ENCODE results near the gene DMD.

The DMD gene

DNA sequence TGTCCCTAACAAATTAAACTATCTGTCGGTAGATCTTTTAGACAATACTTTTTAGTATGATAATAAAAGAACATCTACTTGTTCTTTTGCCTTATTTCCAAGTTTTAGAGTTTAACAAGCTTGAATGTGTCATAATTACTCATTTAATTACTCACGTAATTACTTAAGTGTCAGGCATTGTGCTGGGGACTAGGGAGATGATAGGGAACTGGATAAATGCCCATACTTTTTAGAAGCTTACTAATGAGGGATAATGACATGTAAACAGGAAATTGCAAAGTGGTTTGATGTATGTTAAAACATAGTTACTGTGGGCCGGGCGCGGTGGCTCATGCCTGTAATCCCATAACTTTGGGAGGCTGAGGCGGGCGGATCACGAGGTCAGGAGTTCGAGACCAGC lies 158.3 kb downstream of the DMD start:
- no peaks in the 10 kb centered on the region for H3K36me3 ChIP-seq (ENCODE audit: insufficient read depth, low read length)
- no peak overlapping the region for H3K9ac ChIP-seq (ENCODE audit: insufficient read length)
- DNase-seq (ENCODE audit: low read depth, low spot score), result no peak
- no peak for TF ChIP-seq EZH2 (IDR thresholded peaks at IDR 0.05)
- no peak for TF ChIP-seq FOXP2 (optimal IDR thresholded peaks at IDR 0.05; ENCODE audit: control extremely low read depth, extremely low read length, insufficient read depth)
- no peak for TF ChIP-seq POLR2AphosphoS5 (IDR thresholded peaks at IDR 0.05; ENCODE audit: borderline replicate concordance, low read depth, low read length)
- no peaks in the 10 kb centered on the region for H3K9me3 ChIP-seq (ENCODE audit: low read depth, low read length)
- H3K4me3 ChIP-seq, result no peak overlapping the region
- no peak overlapping the region for H3K27ac ChIP-seq

DNA sequence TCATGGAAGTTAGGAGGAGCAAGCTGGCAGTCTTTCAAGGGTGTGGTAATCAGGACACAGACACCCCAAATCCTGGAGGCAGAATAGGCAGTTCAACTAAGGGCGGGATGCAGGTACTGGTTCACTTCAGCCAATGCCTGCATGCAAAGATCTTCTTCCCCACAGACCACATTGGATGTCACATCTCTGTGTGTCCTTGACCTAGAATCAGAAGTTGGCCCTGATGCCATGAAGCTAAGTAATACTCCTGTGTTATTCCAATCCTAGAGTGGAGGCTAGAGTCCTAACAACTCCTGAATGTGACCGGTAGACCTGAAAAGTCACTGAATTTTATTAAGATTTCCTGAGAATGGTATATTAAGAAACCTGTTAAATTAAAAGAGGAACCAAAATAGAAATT lies 165.5 kb downstream of the DMD start:
- no peaks in the 10 kb centered on the region for H3K36me3 ChIP-seq (ENCODE audit: insufficient read depth, low read length)
- H3K9me3 ChIP-seq (ENCODE audit: low read depth, low read length), result no peaks in the 10 kb centered on the region
- DNase-seq (ENCODE audit: low read depth, low spot score), result no peak
- TF ChIP-seq EZH2 (IDR thresholded peaks at IDR 0.05), result no peak
- TF ChIP-seq FOXP2 (optimal IDR thresholded peaks at IDR 0.05; ENCODE audit: control extremely low read depth, extremely low read length, insufficient read depth), result no peak
- no peak overlapping the region for H3K9ac ChIP-seq (ENCODE audit: insufficient read length)
- no peak overlapping the region for H3K27ac ChIP-seq
- no peak overlapping the region for H3K4me3 ChIP-seq

- Histone ChIP-seq H3K9me3 (ENCODE audit: low read depth, low read length) (no peaks in the 10 kb centered on the region), H3K4me3 (no peak overlapping the region), H3K36me3 (ENCODE audit: insufficient read depth, low read length) (no peaks in the 10 kb centered on the region), H3K9ac (ENCODE audit: insufficient read length) (no peak overlapping the region), H3K27ac (no peak overlapping the region)
- DNase-seq (ENCODE audit: low read depth, low spot score), result no peak
- TF ChIP-seq EZH2 (IDR thresholded peaks at IDR 0.05), result no peak
- no peak for TF ChIP-seq POLR2AphosphoS5 (IDR thresholded peaks at IDR 0.05; ENCODE audit: borderline replicate concordance, low read depth, low read length)
- TF ChIP-seq FOXP2 (optimal IDR thresholded peaks at IDR 0.05; ENCODE audit: control extremely low read depth, extremely low read length, insufficient read depth), result no peak
These were observed 166.1 kb downstream of the DMD start for GRCh38 chrX:33045245-33045644.

DNA sequence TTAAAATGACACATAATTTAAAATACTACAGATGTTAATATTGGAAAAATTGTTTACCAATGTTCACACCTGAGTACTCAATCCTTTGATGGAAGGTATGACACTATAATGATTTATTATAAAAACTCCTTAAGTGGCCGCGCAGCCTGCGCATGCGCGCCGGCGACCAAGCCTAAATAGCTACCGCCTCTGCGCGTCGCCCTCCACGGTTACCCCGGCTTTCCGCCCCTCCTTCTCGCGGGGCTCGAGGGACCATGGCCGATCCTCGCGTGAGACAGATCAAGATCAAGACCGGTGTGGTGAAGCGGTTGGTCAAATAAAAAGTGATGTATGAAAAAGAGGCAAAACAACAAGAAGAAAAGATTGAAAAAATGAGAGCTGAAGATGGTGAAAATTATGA lies 170.2 kb downstream of the DMD start:
- Histone ChIP-seq H3K36me3 (ENCODE audit: insufficient read depth, low read length) (no peaks in the 10 kb centered on the region), H3K9me3 (ENCODE audit: low read depth, low read length) (no peaks in the 10 kb centered on the region), H3K27ac (no peak overlapping the region), H3K9ac (ENCODE audit: insufficient read length) (no peak overlapping the region), H3K4me3 (no peak overlapping the region)
- DNase-seq (ENCODE audit: low read depth, low spot score), result no peak
- TF ChIP-seq EZH2 (IDR thresholded peaks at IDR 0.05) (no peak), POLR2AphosphoS5 (IDR thresholded peaks at IDR 0.05; ENCODE audit: borderline replicate concordance, low read depth, low read length) (no peak), FOXP2 (optimal IDR thresholded peaks at IDR 0.05; ENCODE audit: control extremely low read depth, extremely low read length, insufficient read depth) (no peak)

DNA sequence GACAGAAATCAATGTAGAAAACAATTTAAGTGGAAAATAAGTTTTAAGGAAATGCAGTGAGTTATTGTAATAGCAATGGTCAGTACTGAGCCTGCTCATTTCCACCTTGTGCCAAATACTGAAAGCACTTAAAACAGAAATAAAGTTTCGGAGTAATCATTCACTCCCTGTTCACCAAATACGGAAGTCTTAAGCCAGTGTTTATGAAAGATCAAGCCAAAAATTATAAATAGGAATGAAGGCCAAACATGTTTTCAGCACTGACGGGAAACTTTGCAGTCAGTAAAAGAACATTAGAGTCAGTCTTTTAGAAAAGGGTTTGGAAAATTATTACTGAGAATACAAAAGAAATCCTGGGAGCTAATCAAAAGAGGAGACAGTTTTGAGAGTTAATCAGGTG lies 178.6 kb downstream of the DMD start:
- no peak overlapping the region for H3K4me3 ChIP-seq
- no peak for TF ChIP-seq EZH2 (IDR thresholded peaks at IDR 0.05)
- no peak for TF ChIP-seq POLR2AphosphoS5 (IDR thresholded peaks at IDR 0.05; ENCODE audit: borderline replicate concordance, low read depth, low read length)
- TF ChIP-seq FOXP2 (optimal IDR thresholded peaks at IDR 0.05; ENCODE audit: control extremely low read depth, extremely low read length, insufficient read depth), result no peak
- H3K9ac ChIP-seq (ENCODE audit: insufficient read length), result no peak overlapping the region
- H3K27ac ChIP-seq, result no peak overlapping the region
- H3K36me3 ChIP-seq (ENCODE audit: insufficient read depth, low read length), result no peaks in the 10 kb centered on the region
- no peaks in the 10 kb centered on the region for H3K9me3 ChIP-seq (ENCODE audit: low read depth, low read length)
- DNase-seq (ENCODE audit: low read depth, low spot score), result no peak

DNA sequence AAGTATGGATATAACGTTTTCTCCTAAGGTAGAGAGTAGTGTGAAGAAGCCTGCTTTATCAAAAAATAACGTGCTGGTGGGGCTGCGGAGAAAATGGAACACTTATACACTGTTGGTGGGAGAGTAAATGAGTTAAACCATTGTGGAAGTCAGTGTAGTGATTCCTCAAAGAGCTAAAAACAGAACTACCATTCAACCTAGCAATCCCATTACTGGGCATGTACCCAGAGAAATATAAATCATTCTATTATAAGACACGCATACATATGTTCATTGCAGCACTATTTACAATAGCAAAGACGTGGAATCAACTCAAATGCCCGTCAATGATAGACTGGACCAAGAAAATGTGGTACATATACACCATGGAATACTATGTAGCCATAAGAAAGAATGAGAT lies 196.4 kb downstream of the DMD start:
- H3K36me3 ChIP-seq (ENCODE audit: insufficient read depth, low read length), result no peaks in the 10 kb centered on the region
- no peak overlapping the region for H3K4me3 ChIP-seq
- H3K9ac ChIP-seq (ENCODE audit: insufficient read length), result no peak overlapping the region
- no peak for DNase-seq (ENCODE audit: low read depth, low spot score)
- no peak overlapping the region for H3K27ac ChIP-seq
- H3K9me3 ChIP-seq (ENCODE audit: low read depth, low read length), result no peaks in the 10 kb centered on the region
- TF ChIP-seq EZH2 (IDR thresholded peaks at IDR 0.05) (no peak), POLR2AphosphoS5 (IDR thresholded peaks at IDR 0.05; ENCODE audit: borderline replicate concordance, low read depth, low read length) (no peak), FOXP2 (optimal IDR thresholded peaks at IDR 0.05; ENCODE audit: control extremely low read depth, extremely low read length, insufficient read depth) (no peak)

DNA sequence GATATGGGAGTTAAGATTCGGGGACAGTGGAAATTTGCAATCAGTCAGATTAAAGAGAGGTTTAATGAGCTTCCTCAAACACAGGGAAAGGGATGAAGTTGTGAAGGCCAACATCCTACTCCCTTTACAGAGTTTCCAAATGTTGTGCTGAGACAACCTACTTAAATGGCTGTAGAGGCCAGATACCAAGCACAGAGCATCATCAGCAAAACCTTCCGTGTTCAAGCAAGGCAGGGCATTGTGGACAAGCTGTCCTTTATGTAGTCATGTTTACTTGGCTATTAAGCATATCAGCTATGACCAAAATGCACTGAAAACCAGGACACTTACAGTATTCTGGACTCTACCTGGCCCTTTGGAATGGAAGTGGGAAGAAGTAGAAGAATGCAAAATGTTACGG lies 197.3 kb downstream of the DMD start:
- Histone ChIP-seq H3K4me3 (no peak overlapping the region), H3K27ac (no peak overlapping the region), H3K9me3 (ENCODE audit: low read depth, low read length) (no peaks in the 10 kb centered on the region), H3K9ac (ENCODE audit: insufficient read length) (no peak overlapping the region), H3K36me3 (ENCODE audit: insufficient read depth, low read length) (no peaks in the 10 kb centered on the region)
- DNase-seq (ENCODE audit: low read depth, low spot score), result no peak
- TF ChIP-seq EZH2 (IDR thresholded peaks at IDR 0.05), result no peak
- no peak for TF ChIP-seq POLR2AphosphoS5 (IDR thresholded peaks at IDR 0.05; ENCODE audit: borderline replicate concordance, low read depth, low read length)
- TF ChIP-seq FOXP2 (optimal IDR thresholded peaks at IDR 0.05; ENCODE audit: control extremely low read depth, extremely low read length, insufficient read depth), result no peak

DNA sequence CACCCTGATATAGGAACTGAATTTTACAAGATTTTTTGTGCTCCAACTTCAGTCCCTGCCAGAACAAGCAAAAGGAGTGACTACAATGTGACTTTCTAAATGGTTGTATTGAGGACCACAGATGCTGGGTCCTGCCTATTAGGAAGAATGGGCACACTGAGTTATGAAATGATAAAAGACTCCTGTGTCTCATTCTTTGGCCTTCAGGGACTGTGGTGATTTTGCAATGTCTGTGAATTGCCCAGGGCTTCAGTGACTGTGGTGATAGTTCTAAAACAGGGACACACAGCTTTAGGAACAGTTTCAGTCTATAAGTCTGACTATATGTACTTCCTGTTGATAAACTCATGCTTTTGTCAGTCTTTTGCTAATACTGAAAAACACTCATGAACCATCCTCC lies 210.2 kb downstream of the DMD start:
- H3K36me3 ChIP-seq (ENCODE audit: insufficient read depth, low read length), result no peaks in the 10 kb centered on the region
- H3K9me3 ChIP-seq (ENCODE audit: low read depth, low read length), result no peaks in the 10 kb centered on the region
- no peak for DNase-seq (ENCODE audit: low read depth, low spot score)
- no peak overlapping the region for H3K9ac ChIP-seq (ENCODE audit: insufficient read length)
- TF ChIP-seq FOXP2 (optimal IDR thresholded peaks at IDR 0.05; ENCODE audit: control extremely low read depth, extremely low read length, insufficient read depth) (no peak), EZH2 (IDR thresholded peaks at IDR 0.05) (no peak), POLR2AphosphoS5 (IDR thresholded peaks at IDR 0.05; ENCODE audit: borderline replicate concordance, low read depth, low read length) (no peak)
- H3K27ac ChIP-seq, result no peak overlapping the region
- no peak overlapping the region for H3K4me3 ChIP-seq

DNA sequence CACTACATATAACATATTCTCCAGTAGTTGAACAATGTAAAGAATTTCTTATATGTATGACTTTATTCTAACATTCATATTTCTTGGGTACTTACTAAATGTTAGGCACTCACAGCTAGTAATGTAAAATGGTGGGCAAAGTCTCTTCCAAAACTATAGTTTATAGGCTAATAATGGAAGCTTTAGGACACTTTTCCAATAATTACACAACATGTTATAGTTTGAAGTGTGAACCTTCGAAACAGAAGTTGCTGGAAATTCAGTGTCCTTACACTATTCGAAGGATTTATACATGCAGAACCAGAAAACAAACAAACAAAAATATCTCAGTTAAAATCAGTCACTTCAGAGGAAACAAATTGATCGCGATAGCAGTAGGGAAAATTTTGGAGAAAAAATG lies 212.6 kb downstream of the DMD start:
- Histone ChIP-seq H3K9me3 (ENCODE audit: low read depth, low read length) (no peaks in the 10 kb centered on the region), H3K4me3 (no peak overlapping the region), H3K27ac (no peak overlapping the region), H3K9ac (ENCODE audit: insufficient read length) (no peak overlapping the region), H3K36me3 (ENCODE audit: insufficient read depth, low read length) (no peaks in the 10 kb centered on the region)
- no peak for DNase-seq (ENCODE audit: low read depth, low spot score)
- TF ChIP-seq POLR2AphosphoS5 (IDR thresholded peaks at IDR 0.05; ENCODE audit: borderline replicate concordance, low read depth, low read length), result no peak
